UCSD-AML1 (cell line): ENCODE data around the gene CHCHD2.
A peak's percentile ranks its signal among the peaks of the same experiment; 100 is the strongest.
"Not testable (repeated sequence)": the region's sequence is repeated elsewhere in the genome, so short reads cannot be mapped to it uniquely, and the experiment has no call there.

Experiments used
- DNase-seq: peaks from one replicate; lab custom pipeline; 2025; ENCODE audit not compliant: unreplicated experiment; lab: John Stamatoyannopoulos, UW

CHCHD2 gene

GRCh38 chr7:56106108-56107073 lies at the start of gene CHCHD2:
Gene CHCHD2 (minus strand): TSS chr7:56106476. CDS start chr7:56106413, 63 bp downstream.
- peak; percentile 89 for DNase-seq

GRCh38 chr7:56131062-56131461 lies 24.8 kb upstream of the CHCHD2 start:
- DNase-seq, result not testable (repeated sequence)

GRCh38 chr7:56127241-56127975 lies 21.1 kb upstream of the CHCHD2 start:
- DNase-seq, result no peak

DNA sequence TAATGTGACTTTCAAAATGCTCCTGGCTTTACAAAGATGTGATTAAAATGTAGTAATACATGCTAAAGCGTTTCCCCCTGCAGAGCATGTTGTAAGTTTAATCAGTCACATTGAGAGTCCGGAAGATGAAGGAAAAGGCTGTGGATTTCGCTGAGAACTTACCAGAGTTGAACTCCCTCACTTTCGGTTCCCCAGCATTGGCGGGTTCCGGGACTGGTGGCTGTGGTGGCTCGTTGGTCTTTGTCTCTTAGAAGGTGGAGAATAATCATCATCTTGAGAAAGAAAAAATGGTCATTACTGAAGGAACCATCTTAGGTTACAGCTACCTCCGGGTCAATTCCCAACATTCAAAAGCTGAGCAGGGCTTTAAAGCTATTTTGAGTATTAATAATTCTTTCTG lies 19.6 kb upstream of the CHCHD2 start:
- no peak for DNase-seq

DNA sequence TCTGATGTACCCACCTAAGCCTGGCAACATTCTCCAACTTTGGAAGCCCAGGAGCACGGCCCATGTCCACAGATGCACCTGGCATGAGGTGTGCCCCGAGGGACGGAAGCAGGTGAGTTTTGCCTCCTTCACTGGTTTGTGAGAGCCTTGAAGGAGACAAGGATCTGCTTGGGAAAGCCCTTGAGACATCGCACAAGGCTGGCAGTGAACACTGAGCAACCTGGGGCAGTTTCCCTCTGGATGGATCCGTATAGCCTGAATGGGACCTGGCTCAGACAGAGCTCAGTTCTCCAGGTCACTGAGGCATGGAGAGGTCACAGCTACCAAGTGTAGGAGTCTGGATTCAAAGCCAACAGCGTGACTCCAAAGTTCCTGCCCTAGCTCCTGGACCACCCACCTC lies 18.7 kb upstream of the CHCHD2 start:
- DNase-seq, result no peak

DNA sequence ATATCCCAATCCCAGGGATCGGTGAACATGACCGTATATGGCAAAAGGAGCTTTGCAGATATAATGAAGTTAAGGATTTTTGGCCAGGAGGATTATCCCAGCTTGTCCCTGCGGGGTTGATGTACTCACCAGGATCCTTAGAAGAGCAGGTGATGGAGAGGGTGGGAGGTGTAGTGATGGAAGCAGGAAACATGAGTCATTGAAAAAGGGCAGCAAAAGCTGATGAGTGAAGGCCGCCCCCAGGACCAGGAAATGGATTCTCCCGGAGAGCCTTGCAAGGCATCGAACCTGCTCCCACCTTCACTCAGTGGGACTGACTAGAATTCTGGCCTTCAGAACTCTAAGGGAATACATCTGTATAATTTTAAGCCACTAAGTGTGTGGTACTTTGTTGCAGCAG lies 15.2 kb upstream of the CHCHD2 start:
- DNase-seq, result no peak

GRCh38 chr7:56115852-56116538 lies 9.7 kb upstream of the CHCHD2 start, which contains the start of gene NUPR2:
Gene NUPR2 (minus strand): TSS chr7:56116417. CDS start chr7:56116314, 103 bp downstream.
- no peak for DNase-seq

GRCh38 chr7:56112244-56112643 lies 6.0 kb upstream of the CHCHD2 start:
- not testable (repeated sequence) for DNase-seq

- no peak for DNase-seq
These were observed 4.3 kb upstream of the CHCHD2 start for GRCh38 chr7:56110611-56111010.

GRCh38 chr7:56107954-56108258 lies 1.6 kb upstream of the CHCHD2 start:
- no peak for DNase-seq

GRCh38 chr7:56105508-56105907 lies 768 bp downstream of the CHCHD2 start:
- no peak for DNase-seq

GRCh38 chr7:56104138-56104537 lies 2.1 kb downstream of the CHCHD2 start:
- not testable (repeated sequence) for DNase-seq

GRCh38 chr7:56099653-56100052 lies 6.6 kb downstream of the CHCHD2 start:
- DNase-seq, result no peak

DNA sequence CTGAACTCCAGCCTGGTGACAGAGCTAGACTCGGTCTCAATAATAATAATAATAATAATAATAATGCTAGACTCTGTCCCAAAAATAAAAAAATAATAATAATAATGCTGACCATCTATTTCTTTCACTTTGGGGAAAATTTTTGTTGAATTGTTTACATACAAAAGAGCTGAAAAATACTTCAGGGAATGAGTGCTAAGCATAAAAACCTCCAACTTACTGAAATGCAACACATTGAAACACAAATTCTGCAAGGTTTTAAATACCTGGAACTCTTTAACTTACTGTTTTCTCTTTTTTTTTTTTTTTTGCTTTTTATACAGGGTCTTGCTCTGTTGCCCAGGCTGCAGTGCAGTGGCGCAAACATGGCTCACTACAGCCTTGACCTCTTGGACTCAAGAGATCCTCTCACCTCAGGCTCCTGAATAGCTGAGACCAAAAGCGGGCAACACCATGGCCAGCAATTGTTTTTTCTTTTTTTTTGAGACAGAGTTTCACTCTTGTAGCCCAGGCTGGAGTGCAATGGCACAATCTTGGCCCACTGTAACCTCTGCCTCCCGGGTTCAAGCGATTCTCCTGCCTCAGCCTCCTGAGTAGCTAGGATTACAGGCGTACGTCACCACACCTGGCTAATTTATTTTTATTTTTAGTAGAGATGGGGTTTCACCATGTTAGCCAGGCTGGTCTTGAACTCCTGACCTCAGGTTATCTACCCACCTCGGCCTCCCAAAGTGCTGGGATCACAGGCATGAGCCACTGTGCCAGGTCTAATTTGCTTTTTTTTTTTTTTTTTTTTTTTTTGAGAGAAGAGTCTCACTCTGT lies 7.9 kb downstream of the CHCHD2 start:
- DNase-seq, result not testable (repeated sequence)

GRCh38 chr7:56097700-56098099 lies 8.6 kb downstream of the CHCHD2 start:
- no peak for DNase-seq

DNA sequence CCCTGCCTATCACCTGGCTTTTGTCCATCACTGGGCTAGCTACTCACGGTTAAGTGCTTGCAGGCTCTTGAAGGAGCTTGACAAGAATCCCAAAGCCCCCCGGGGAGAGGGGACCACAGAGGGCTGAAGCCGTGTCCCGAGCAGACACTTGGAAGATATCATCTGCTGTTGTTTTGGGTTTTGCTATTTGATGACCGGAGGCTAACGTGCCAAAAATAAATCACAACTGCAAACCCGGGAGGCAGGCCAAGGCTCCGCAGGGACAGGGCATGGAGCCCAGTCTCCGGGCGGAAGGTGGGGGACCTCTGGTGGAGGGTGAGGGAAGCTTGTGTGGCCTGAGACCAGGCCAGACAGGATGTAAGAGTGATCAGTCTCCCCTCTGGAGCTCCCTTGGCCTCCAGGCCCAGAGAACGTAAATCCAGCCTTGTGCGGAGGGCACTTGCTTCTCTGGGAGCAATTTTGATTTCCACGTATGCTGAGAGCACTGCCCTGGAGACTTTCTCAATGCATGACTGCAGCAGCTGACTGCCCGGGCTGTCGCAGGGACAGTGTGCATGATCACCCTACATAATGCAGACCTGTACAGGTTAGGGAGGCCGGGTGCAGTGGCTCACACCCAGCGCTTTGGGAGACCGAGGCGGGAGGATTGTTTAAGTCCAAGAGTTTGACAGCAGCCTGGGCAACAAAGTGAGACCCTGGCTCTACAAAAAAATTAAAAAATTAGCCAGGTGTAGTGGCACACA lies 13.3 kb downstream of the CHCHD2 start, which contains the start of gene PHKG1:
PHKG1 (minus strand) TSS at position 164 of the 743 bp plus-strand sequence. CDS start 4,011 bp downstream, outside the sequence.
- DNase-seq, result no peak

DNA sequence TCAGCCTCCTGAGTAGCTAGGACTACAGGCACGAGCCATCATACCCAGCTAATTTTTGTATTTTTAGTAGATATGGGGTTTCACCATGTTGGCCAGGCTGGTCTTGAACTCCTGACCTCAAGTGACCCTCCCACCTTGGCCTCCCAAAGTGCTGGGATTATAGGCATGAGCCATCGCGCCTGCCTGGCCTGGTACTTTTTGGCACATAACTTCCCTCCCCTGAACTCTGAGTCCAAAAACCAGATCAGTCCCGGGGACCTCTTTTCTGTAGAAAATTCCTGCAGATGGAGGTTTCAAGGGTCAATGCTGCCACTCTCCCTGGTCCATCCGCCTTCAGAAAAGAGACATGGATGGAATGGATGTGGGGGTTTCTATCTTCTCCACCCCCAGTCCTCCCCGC lies 13.9 kb downstream of the CHCHD2 start:
- DNase-seq, result not testable (repeated sequence)

DNA sequence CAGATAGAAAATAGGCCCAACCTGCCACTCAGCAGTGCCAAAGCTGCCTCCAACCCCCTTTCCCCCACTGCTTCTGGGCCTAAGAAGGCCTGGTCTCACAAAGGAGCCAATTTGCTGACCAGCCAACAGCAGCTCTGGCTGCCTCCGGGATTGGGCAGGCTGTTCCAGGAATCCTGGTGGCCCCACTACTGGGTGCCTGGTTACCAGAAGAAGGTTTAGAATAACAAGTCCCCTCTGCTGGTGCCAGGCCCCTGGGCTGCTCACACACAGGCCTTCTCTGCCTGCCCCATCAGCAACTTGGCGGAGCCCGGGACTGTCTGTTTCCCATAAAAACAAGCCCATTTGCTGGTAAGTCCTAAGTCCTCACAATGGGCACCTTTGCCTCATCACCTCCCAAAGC lies 14.7 kb downstream of the CHCHD2 start:
- no peak for DNase-seq

GRCh38 chr7:56087445-56087844 lies 18.8 kb downstream of the CHCHD2 start:
- DNase-seq, result no peak

- DNase-seq, result no peak
These were observed 19.5 kb downstream of the CHCHD2 start for GRCh38 chr7:56086761-56087160.
